ENCODE results near the gene RAD51B. TPM values are rescaled to one million over a fixed set of nuclear protein-coding genes. Genes with fewer than 3 reads are reported as not detected.

Gene RAD51B
- total RNA-seq, 1 experiment from 2014 or later: 23.3 TPM

DNA sequence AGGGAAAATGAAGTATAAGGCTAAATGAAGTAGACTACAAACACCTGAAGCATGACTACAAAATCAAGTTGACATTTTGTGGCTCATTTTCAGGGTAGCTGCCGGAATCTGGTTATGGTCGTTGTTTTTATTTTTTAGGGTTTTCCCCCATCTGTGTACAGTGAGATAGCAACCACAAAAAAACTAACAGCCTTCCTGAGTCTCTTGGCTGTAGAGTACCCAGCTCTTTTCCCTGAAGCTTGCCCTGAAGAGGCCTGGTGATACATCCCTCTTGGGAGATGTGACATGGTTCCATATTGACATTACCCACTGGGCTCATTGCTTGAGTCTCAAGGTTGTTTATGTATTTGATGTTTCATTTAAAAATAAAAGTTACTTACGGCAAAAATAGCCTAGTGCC lies 549.3 kb downstream of the RAD51B start:
- no peak for DNase-seq (ENCODE audit: low spot score)
- BruUV-seq (replicated peaks): no TSS peak
- TF ChIP-seq, protein P1, sequence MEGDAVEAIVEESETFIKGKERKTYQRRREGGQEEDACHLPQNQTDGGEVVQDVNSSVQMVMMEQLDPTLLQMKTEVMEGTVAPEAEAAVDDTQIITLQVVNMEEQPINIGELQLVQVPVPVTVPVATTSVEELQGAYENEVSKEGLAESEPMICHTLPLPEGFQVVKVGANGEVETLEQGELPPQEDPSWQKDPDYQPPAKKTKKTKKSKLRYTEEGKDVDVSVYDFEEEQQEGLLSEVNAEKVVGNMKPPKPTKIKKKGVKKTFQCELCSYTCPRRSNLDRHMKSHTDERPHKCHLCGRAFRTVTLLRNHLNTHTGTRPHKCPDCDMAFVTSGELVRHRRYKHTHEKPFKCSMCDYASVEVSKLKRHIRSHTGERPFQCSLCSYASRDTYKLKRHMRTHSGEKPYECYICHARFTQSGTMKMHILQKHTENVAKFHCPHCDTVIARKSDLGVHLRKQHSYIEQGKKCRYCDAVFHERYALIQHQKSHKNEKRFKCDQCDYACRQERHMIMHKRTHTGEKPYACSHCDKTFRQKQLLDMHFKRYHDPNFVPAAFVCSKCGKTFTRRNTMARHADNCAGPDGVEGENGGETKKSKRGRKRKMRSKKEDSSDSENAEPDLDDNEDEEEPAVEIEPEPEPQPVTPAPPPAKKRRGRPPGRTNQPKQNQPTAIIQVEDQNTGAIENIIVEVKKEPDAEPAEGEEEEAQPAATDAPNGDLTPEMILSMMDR (conservative IDR thresholded peaks at IDR 0.05; ENCODE audit: low read depth, low read length): no peak
- no peak for TF ChIP-seq EZH2 (IDR thresholded peaks at IDR 0.05; ENCODE audit: borderline replicate concordance, low read depth, low read length, poor library complexity, severe bottlenecking)
- H3K36me3 ChIP-seq (ENCODE audit: insufficient read depth, low read length, poor library complexity, severe bottlenecking): no peaks in the 10 kb centered on the region
- intact Hi-C loops (cut with micrococcal nuclease; ENCODE audit: unreplicated experiment): no loop called here
- H3K27me3 ChIP-seq (replicated peaks; ENCODE audit: insufficient read depth, low read depth, low read length, poor library complexity): no peaks in the 10 kb centered on the region
- H3K9me3 ChIP-seq (ENCODE audit: low read depth, low read length, poor library complexity, severe bottlenecking): no peaks in the 10 kb centered on the region
- ChIA-PET CTCF (no interaction called here), POLR2A (ENCODE audit: low non-redundant PET) (no interaction called here)
- no peak overlapping the region for H3K4me3 ChIP-seq (ENCODE audit: low read depth, low read length, poor library complexity, severe bottlenecking)
- H3K4me1 ChIP-seq (ENCODE audit: insufficient read depth, low read length, poor library complexity, severe bottlenecking): peaks cover 21% of the 10 kb centered on the region
- H3K27ac ChIP-seq (ENCODE audit: low read depth, low read length, poor library complexity, severe bottlenecking): no peak overlapping the region

DNA sequence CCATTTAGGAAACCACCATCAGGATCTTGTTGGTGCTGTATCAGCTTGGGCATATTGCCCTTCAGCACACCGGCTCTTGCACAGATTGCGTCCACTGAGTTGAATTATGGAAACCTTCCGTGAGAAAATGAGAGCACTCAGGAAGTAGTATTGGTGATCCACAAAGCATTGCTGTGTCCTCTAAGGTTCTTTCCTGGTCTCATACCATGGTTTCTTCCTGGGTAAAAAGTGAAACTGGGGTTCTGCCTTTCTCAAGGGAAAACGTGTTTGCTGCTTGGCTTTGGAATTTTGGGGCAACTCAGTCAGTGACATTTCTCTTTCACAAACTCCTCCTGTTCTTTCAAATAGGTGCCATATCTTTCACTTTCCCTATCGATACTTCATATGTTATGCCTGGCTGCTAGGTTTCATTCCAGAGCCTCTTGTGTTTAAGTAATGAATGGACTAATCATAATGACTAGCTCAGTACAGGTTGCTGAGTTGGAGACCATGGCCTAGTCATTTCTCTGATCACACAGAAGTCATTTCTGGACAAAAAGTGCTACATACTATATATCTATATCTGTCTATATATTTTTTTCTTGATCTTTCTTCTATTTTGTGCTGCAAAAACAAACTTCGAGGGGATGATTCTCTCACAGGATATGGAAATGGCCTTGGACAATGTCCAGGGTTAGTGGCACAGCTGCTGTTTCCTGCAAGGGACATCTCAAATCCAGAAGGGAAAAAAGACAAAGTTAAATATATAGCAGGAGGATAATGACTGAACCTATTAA lies 549.9 kb downstream of the RAD51B start:
- no peaks in the 10 kb centered on the region for H3K36me3 ChIP-seq (ENCODE audit: insufficient read depth, low read length, poor library complexity, severe bottlenecking)
- H3K9me3 ChIP-seq (ENCODE audit: low read depth, low read length, poor library complexity, severe bottlenecking): no peaks in the 10 kb centered on the region
- intact Hi-C loops (cut with micrococcal nuclease; ENCODE audit: unreplicated experiment): loop anchor here (10.0 kb wide), 1 partner anchor 425 kb away; the partner anchor contains the start of gene ZFP36L1
- BruUV-seq (replicated peaks): no TSS peak
- TF ChIP-seq, protein P1 (conservative IDR thresholded peaks at IDR 0.05; ENCODE audit: low read depth, low read length): no peak
- TF ChIP-seq EZH2 (IDR thresholded peaks at IDR 0.05; ENCODE audit: borderline replicate concordance, low read depth, low read length, poor library complexity, severe bottlenecking): no peak
- H3K4me1 ChIP-seq (ENCODE audit: insufficient read depth, low read length, poor library complexity, severe bottlenecking): peaks cover 15% of the 10 kb centered on the region
- no peak for DNase-seq (ENCODE audit: low spot score)
- H3K27me3 ChIP-seq (replicated peaks; ENCODE audit: insufficient read depth, low read depth, low read length, poor library complexity): no peaks in the 10 kb centered on the region
- no peak overlapping the region for H3K27ac ChIP-seq (ENCODE audit: low read depth, low read length, poor library complexity, severe bottlenecking)
- H3K4me3 ChIP-seq (ENCODE audit: low read depth, low read length, poor library complexity, severe bottlenecking): no peak overlapping the region
- POLR2A ChIA-PET (ENCODE audit: low non-redundant PET): no interaction called here
- CTCF ChIA-PET: no interaction called here

DNA sequence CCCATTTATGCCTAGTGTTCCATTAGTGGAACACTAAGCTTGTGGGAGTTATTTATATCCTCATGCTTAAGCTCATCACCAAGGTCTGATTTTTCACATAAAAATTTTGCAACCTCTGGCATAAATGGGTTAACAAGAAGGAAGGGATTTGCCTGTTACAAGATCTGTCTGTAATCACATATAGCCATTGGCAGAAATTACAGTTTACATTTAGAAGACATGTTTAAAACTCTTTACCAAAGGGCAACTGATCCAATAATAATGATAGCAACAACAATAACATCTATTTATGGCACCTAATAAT lies 550.4 kb downstream of the RAD51B start:
- POLR2A ChIA-PET (ENCODE audit: low non-redundant PET): no interaction called here
- Histone ChIP-seq H3K27ac (ENCODE audit: low read depth, low read length, poor library complexity, severe bottlenecking) (no peak overlapping the region), H3K9me3 (ENCODE audit: low read depth, low read length, poor library complexity, severe bottlenecking) (no peaks in the 10 kb centered on the region), H3K27me3 (replicated peaks; ENCODE audit: insufficient read depth, low read depth, low read length, poor library complexity) (no peaks in the 10 kb centered on the region), H3K36me3 (ENCODE audit: insufficient read depth, low read length, poor library complexity, severe bottlenecking) (no peaks in the 10 kb centered on the region), H3K4me1 (ENCODE audit: insufficient read depth, low read length, poor library complexity, severe bottlenecking) (peaks cover 9% of the 10 kb centered on the region), H3K4me3 (ENCODE audit: low read depth, low read length, poor library complexity, severe bottlenecking) (no peak overlapping the region)
- CTCF ChIA-PET: no interaction called here
- no TSS peak for BruUV-seq (replicated peaks)
- intact Hi-C loops (cut with micrococcal nuclease; ENCODE audit: unreplicated experiment): loop anchor here (10.0 kb wide), 1 partner anchor 425 kb away; the partner anchor contains the start of gene ZFP36L1
- TF ChIP-seq, protein P1 (conservative IDR thresholded peaks at IDR 0.05; ENCODE audit: low read depth, low read length): no peak
- no peak for DNase-seq (ENCODE audit: low spot score)

All from A673 (cell line).